Gastroesophageal sphincter (tissue), 3 donors: ENCODE data around the gene KATNAL1.

Experiments used
- CTCF ChIP-seq, 4 experiments: fragments of 200-600 bp in 2 of 4; fragments of 450-650 bp in 2 of 4; sonication (generic) in 1 of 4; IDR thresholded peaks; one replicate each; pipeline ENCODE4 v1.5.1; 2017 to 2019; ENCODE audit warnings: antibody characterized with exemption in 4 of 4, mild to moderate bottlenecking in 2 of 4, moderate library complexity in 2 of 4
- POLR2A ChIP-seq, 2 donors: fragments of 450-650 bp; IDR thresholded peaks; one replicate each; pipeline ENCODE4 v1.6.1; 2017; ENCODE audit warnings: antibody characterized with exemption in 2 of 2, mild to moderate bottlenecking in 2 of 2, moderate library complexity in 1 of 2
- POLR2AphosphoS5 ChIP-seq: sonication (generic); formaldehyde crosslinking; IDR thresholded peaks from one replicate; pipeline ENCODE4 v1.6.1; 2017; ENCODE audit warnings: antibody characterized with exemption

- TF ChIP-seq POLR2A (IDR thresholded peaks at IDR 0.05) (no peak), CTCF (IDR thresholded peaks at IDR 0.05) (no peak), POLR2AphosphoS5 (no peak)
Measured at GRCh38 chr13:30307971-30308290, 580 bp upstream of the KATNAL1 start.
